ENCODE measurements around the gene GON4L. TPM values are rescaled to one million over a fixed set of nuclear protein-coding genes. Genes with fewer than 3 reads are reported as not detected.
A peak's percentile ranks its signal among the peaks of the same experiment; 100 is the strongest.
"Not testable (repeated sequence)": the region's sequence is repeated elsewhere in the genome, so short reads cannot be mapped to it uniquely, and the experiment has no call there.

The GON4L gene
- total RNA-seq, 1 donor from 2014 or later, result 57.0 TPM

DNA sequence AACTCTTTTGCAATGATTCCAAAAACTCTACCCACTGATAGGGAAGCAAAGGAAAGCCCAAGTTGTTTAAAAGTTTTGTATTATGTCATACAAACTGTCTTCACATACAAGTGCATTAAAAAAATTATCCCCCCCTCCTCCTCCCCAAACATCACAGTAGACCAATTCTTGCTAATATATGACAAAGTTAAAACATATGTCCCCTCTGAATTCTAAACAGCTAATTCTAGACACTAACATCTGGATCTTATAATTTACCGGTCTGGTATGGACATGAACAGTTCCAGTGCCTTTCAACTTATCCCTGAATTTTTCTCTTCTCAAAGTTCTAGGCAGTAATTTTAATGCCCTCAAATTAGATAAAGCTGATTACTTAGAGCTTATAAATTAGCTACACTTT is 40.7 kb upstream of the GON4L start:
- TF ChIP-seq CTCF (IDR thresholded peaks at IDR 0.05), result no peak

DNA sequence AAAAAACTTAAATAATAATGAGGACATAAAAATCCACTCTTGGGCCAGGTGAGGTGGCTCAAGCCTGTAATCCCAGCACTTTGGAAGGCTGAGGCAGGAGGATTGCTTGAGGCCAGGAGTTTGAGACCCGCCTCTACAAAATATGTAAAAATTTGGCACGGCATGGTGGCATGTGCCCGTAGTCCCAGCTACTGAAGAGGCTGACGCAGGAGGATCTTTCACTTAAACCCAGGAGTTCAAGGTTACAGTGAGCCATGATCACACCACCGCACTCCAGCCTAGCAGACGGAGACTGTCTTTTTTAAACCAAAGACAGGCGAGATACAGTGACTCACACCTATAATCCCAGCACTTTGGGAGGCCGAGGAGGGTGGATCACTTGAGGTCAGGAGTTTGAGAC is 39.5 kb upstream of the GON4L start:
- H3K4me3 Mint-ChIP-seq (ENCODE audit: unreplicated experiment); H3K27me3 Mint-ChIP-seq (ENCODE audit: unreplicated experiment); H3K9me3 Mint-ChIP-seq (ENCODE audit: unreplicated experiment); DNase-seq (ENCODE audit: extremely low spot score, unreplicated experiment); H3K27ac Mint-ChIP-seq (ENCODE audit: unreplicated experiment): not testable (repeated sequence)
- Mint-ChIP-seq H3K4me1 (ENCODE audit: unreplicated experiment) (peaks cover 20% of the 10 kb centered on the region), H3K36me3 (ENCODE audit: unreplicated experiment) (peaks cover 31% of the 10 kb centered on the region)

More for the DNA sequence above, 40.7 kb upstream of the GON4L start:
- H3K4me1 Mint-ChIP-seq (ENCODE audit: unreplicated experiment), result peaks cover 15% of the 10 kb centered on the region
- H3K9me3 Mint-ChIP-seq (ENCODE audit: unreplicated experiment), result no peaks in the 10 kb centered on the region
- H3K4me3 Mint-ChIP-seq (ENCODE audit: unreplicated experiment), result no peak overlapping the region
- DNase-seq (ENCODE audit: extremely low spot score, unreplicated experiment), result no peak
- no peaks in the 10 kb centered on the region for H3K27me3 Mint-ChIP-seq (ENCODE audit: unreplicated experiment)
- peak overlapping the region; percentile 31 for H3K27ac Mint-ChIP-seq (ENCODE audit: unreplicated experiment)
- peaks cover 34% of the 10 kb centered on the region for H3K36me3 Mint-ChIP-seq (ENCODE audit: unreplicated experiment)

DNA sequence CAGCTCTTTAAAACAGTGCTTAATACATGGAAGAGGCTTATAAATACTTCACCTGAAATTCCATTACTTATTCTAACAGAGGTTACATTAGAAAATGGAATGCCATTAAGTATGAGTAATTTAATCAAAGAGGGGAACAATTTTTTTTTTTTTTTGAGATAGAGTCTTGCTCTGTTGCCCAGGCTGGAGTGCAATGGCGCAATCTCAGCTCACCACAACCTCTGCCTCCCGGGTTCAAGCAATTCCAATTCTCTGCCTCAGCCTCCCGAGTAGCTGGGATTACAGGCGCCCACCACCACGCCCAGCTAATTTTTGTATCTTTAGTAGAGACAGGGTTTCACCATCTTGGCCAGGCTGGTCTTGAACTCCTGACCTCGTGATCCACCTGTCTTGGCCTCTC is 38.6 kb upstream of the GON4L start:
- not testable (repeated sequence) for DNase-seq (ENCODE audit: extremely low spot score, unreplicated experiment); H3K4me3 Mint-ChIP-seq (ENCODE audit: unreplicated experiment); H3K27ac Mint-ChIP-seq (ENCODE audit: unreplicated experiment); H3K27me3 Mint-ChIP-seq (ENCODE audit: unreplicated experiment); H3K9me3 Mint-ChIP-seq (ENCODE audit: unreplicated experiment)
- Mint-ChIP-seq H3K4me1 (ENCODE audit: unreplicated experiment) (peaks cover 20% of the 10 kb centered on the region), H3K36me3 (ENCODE audit: unreplicated experiment) (peaks cover 30% of the 10 kb centered on the region)

DNA sequence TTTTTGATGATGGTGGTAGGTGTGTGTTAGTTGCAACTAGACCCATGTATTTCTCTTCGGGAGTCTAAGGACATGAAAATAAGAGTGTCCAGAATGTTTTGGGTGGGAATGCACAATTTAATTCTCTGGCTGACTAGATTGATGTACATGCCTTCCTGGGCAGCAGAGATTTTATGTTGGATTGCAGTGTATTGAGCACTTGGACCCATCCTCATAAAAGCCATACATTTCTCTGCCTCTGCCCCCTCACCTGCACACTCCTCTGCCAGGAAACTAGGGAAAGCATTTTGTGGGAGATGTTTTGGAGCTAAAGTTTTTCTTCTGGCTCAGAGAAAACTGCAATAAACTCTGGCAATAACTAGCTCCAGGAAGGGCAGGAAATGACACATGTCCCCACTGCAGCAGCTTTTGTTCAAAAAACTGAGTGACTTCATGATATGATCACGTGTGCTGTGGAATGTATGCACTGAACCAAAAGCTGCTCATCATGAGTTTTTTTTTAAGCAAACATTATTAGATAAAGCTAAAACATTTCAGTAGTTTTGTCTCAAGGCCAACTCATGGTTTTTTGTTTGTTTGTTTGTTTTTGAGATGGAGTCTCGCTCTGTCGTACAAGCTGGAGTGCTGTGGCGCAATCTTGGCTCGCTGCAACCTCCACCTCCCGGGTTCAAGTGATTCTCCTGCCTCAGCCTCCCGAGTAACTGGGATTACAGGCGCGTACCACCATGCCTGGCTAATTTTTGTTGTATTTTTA is 36.6 kb upstream of the GON4L start:
- no peak for TF ChIP-seq CTCF (IDR thresholded peaks at IDR 0.05)
- peak overlapping the region; percentile 86 for H3K27ac Mint-ChIP-seq (ENCODE audit: unreplicated experiment)
- H3K9me3 Mint-ChIP-seq (ENCODE audit: unreplicated experiment), result no peaks in the 10 kb centered on the region
- peaks cover 11% of the 10 kb centered on the region for H3K36me3 Mint-ChIP-seq (ENCODE audit: unreplicated experiment)
- peak overlapping the region; percentile 4 for H3K4me3 Mint-ChIP-seq (ENCODE audit: unreplicated experiment)
- H3K4me1 Mint-ChIP-seq (ENCODE audit: unreplicated experiment), result peaks cover 26% of the 10 kb centered on the region
- DNase-seq (ENCODE audit: extremely low spot score, unreplicated experiment), result no peak
- no peaks in the 10 kb centered on the region for H3K27me3 Mint-ChIP-seq (ENCODE audit: unreplicated experiment)

- Mint-ChIP-seq H3K4me1 (ENCODE audit: unreplicated experiment) (peaks cover 31% of the 10 kb centered on the region), H3K9me3 (ENCODE audit: unreplicated experiment) (no peaks in the 10 kb centered on the region), H3K27ac (ENCODE audit: unreplicated experiment) (peak overlapping the region; percentile 86), H3K36me3 (ENCODE audit: unreplicated experiment) (peaks cover 8% of the 10 kb centered on the region), H3K27me3 (ENCODE audit: unreplicated experiment) (no peaks in the 10 kb centered on the region), H3K4me3 (ENCODE audit: unreplicated experiment) (no peak overlapping the region)
- no peak for TF ChIP-seq CTCF (IDR thresholded peaks at IDR 0.05)
- DNase-seq (ENCODE audit: extremely low spot score, unreplicated experiment), result no peak
Observed at GRCh38 chr1:155892796-155893195, 35.8 kb upstream of the GON4L start.

DNA sequence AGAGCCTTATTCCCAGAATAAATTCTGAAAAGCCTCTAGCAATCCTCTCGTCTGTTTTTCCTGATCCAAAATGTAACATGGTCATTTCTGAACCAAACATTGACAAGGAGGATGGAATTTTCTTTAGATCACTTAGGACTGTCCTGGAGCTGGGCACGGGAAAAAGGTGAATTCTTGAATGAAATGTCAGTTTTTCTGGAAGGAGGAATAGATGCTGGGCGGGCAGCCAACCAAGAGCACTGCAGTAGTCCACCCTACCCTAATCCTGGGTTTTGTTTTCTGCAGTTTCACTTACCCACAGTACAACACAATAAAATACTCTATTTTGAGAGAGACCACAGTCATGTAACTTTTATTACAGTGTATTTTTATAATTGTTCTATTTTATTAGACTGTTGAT is 33.2 kb upstream of the GON4L start:
- H3K4me1 Mint-ChIP-seq (ENCODE audit: unreplicated experiment), result peaks cover 31% of the 10 kb centered on the region
- H3K4me3 Mint-ChIP-seq (ENCODE audit: unreplicated experiment), result no peak overlapping the region
- no peaks in the 10 kb centered on the region for H3K36me3 Mint-ChIP-seq (ENCODE audit: unreplicated experiment)
- H3K27ac Mint-ChIP-seq (ENCODE audit: unreplicated experiment), result no peak overlapping the region
- DNase-seq (ENCODE audit: extremely low spot score, unreplicated experiment), result no peak
- H3K9me3 Mint-ChIP-seq (ENCODE audit: unreplicated experiment), result no peaks in the 10 kb centered on the region
- H3K27me3 Mint-ChIP-seq (ENCODE audit: unreplicated experiment), result no peaks in the 10 kb centered on the region
- no peak for TF ChIP-seq CTCF (IDR thresholded peaks at IDR 0.05)
